H1 (cell line): ENCODE data around the gene SLMAP. TPM values are rescaled to one million over a fixed set of nuclear protein-coding genes. Genes with fewer than 3 reads are reported as not detected.

Source experiments
- CTCF ChIA-PET: fragments of 300-600 bp; sonication (Branson Sonifier 250); formaldehyde crosslinking; loops from one replicate; lab custom pipeline; 2021; ENCODE audit not compliant: partially characterized antibody; lab: Charles Lee
- POLR2A ChIA-PET: fragments of 300-600 bp; sonication (Branson Sonifier 250); formaldehyde crosslinking; loops from one replicate; lab custom pipeline; 2021; ENCODE audit warnings: inconsistent platforms; ENCODE audit not compliant: partially characterized antibody; lab: Charles Lee
- DNase-seq, 2 experiments: peaks; one replicate each; pipeline versions ENCODE4 v3.0.0 to v3.0.0-alpha.2; 2010 to 2022; ENCODE audit warnings: low spot score in 2 of 2, low read depth in 1 of 2, mixed read lengths in 1 of 2
- FAIRE-seq: peaks from 2 replicates; lab custom pipeline; 2011; peaks lifted over from hg19 to GRCh38; lab: Jason Lieb, UNC
- H2AFZ ChIP-seq: 2 replicates; pipeline ENCODE4 v1.8.1; 2012; ENCODE audit warnings: low read length, inconsistent platforms
- H2AK5ac ChIP-seq: 2 replicates; pipeline ENCODE4 v1.6.1; 2013; ENCODE audit warnings: low read depth, low read length
- H2BK120ac ChIP-seq: replicated peaks from 2 replicates; pipeline ENCODE3; 2013; ENCODE audit warnings: low read depth, low read length, inconsistent platforms
- H2BK12ac ChIP-seq: 2 replicates; pipeline ENCODE4 v1.6.1; 2013; ENCODE audit warnings: low read depth, low read length
- H2BK15ac ChIP-seq: 2 replicates; pipeline ENCODE4 v1.6.1; 2013; ENCODE audit warnings: low read length
- H2BK20ac ChIP-seq: 2 replicates; pipeline ENCODE4 v1.6.1; 2013; ENCODE audit warnings: low read length
- H2BK5ac ChIP-seq: 2 replicates; pipeline ENCODE4 v1.6.1; 2013; ENCODE audit warnings: low read depth, low read length
- H3K14ac ChIP-seq: 2 replicates; pipeline ENCODE4 v1.6.1; 2013; ENCODE audit warnings: inconsistent platforms; ENCODE audit not compliant: insufficient read length
- H3K18ac ChIP-seq: 2 replicates; pipeline ENCODE4 v1.6.1; 2013; ENCODE audit warnings: low read length; ENCODE audit errors: extremely low read depth
- H3K23ac ChIP-seq: 2 replicates; pipeline ENCODE4 v1.6.1; 2013; ENCODE audit warnings: inconsistent platforms; ENCODE audit not compliant: insufficient read length
- H3K23me2 ChIP-seq: 2 replicates; pipeline ENCODE4 v1.6.1; 2013; ENCODE audit warnings: low read depth, low read length
- H3K27ac ChIP-seq: 2 replicates; pipeline ENCODE4 v1.6.1; 2011; ENCODE audit warnings: low read depth, low read length, inconsistent platforms
- H3K27me3 ChIP-seq, 4 experiments: replicated peaks in 1 of 4; 1 replicate in 1 of 4; 2 replicates in 3 of 4; pipeline versions ENCODE4 v1.6.1 to v1.8.1; 2011 to 2013; ENCODE audit warnings: low read length in 3 of 4, mild to moderate bottlenecking in 3 of 4, inconsistent platforms in 2 of 4, mixed read lengths in 2 of 4, moderate library complexity in 1 of 4; ENCODE audit not compliant: control insufficient read depth in 3 of 4, insufficient read depth in 3 of 4; ENCODE audit errors: extremely low read depth in 1 of 4
- H3K36me3 ChIP-seq, 4 experiments: 2 replicates each; pipeline versions ENCODE4 v1.6.1 to v1.8.1; 2011 to 2013; ENCODE audit warnings: mild to moderate bottlenecking in 4 of 4, low read length in 3 of 4, moderate library complexity in 2 of 4, control low read depth in 1 of 4, inconsistent platforms in 1 of 4; ENCODE audit not compliant: insufficient read depth in 4 of 4, control insufficient read depth in 2 of 4
- H3K4ac ChIP-seq: replicated peaks from 2 replicates; pipeline ENCODE3; 2013; ENCODE audit warnings: low read length, low read depth, mixed read lengths, inconsistent platforms; ENCODE audit not compliant: insufficient read length
- H3K4me1 ChIP-seq, 4 experiments: replicated peaks in 1 of 4; 1 replicate in 1 of 4; 2 replicates in 3 of 4; pipeline versions ENCODE4 v1.6.1 to v1.8.1; 2011 to 2013; ENCODE audit warnings: low read length in 3 of 4, inconsistent platforms in 2 of 4, mixed read lengths in 1 of 4; ENCODE audit not compliant: insufficient read depth in 4 of 4, control insufficient read depth in 3 of 4
- H3K4me2 ChIP-seq, 2 experiments: 2 replicates each; pipeline versions ENCODE4 v1.6.1 to v1.8.1; 2011 to 2013; ENCODE audit warnings: low read depth in 2 of 2, low read length in 2 of 2, control low read depth in 1 of 2, inconsistent platforms in 1 of 2, mild to moderate bottlenecking in 1 of 2; ENCODE audit not compliant: insufficient read depth in 1 of 2
- H3K4me3 ChIP-seq, 4 experiments: fragments of 200-600, 300-600 bp in 1 of 4; sonication (generic), shearing (Covaris generic), sonication (Bioruptor Twin) in 1 of 4; 2 replicates each; pipeline versions ENCODE4 v1.5.1 to v1.8.1; 2011 to 2016; ENCODE audit warnings: low read length in 4 of 4, low read depth in 3 of 4, control low read depth in 2 of 4, inconsistent platforms in 2 of 4, mild to moderate bottlenecking in 2 of 4, mixed read lengths in 1 of 4, moderate library complexity in 1 of 4; ENCODE audit not compliant: insufficient read depth in 2 of 4; ENCODE audit errors: extremely low read depth in 1 of 4
- H3K56ac ChIP-seq: replicated peaks from 2 replicates; pipeline ENCODE3; 2013; ENCODE audit warnings: low read depth, mild to moderate bottlenecking, mixed read lengths, low read length, inconsistent platforms; ENCODE audit not compliant: insufficient read length
- H3K79me1 ChIP-seq: 2 replicates; pipeline ENCODE4 v1.6.1; 2013; ENCODE audit warnings: low read depth, low read length, control low read depth
- H3K79me2 ChIP-seq, 2 experiments: 2 replicates each; pipeline versions ENCODE4 v1.6.1 to v1.8.1; 2012 to 2013; ENCODE audit warnings: low read length in 2 of 2, mild to moderate bottlenecking in 2 of 2, inconsistent platforms in 1 of 2; ENCODE audit not compliant: insufficient read depth in 2 of 2, control insufficient read depth in 1 of 2
- H3K9ac ChIP-seq, 4 experiments: replicated peaks in 1 of 4; 1 replicate in 1 of 4; 2 replicates in 3 of 4; pipeline versions ENCODE4 v1.6.1 to v1.8.1; 2011 to 2013; ENCODE audit warnings: low read depth in 3 of 4, low read length in 3 of 4, control low read depth in 2 of 4, mild to moderate bottlenecking in 2 of 4, moderate library complexity in 2 of 4, inconsistent platforms in 1 of 4; ENCODE audit errors: extremely low read depth in 1 of 4
- H3K9me3 ChIP-seq, 2 experiments: 2 replicates each; pipeline versions ENCODE4 v1.6.1 to v1.8.1; 2012 to 2013; ENCODE audit warnings: mild to moderate bottlenecking in 2 of 2, moderate library complexity in 2 of 2, control low read depth in 1 of 2, inconsistent platforms in 1 of 2, low read depth in 1 of 2, low read length in 1 of 2, mixed read lengths in 1 of 2; ENCODE audit not compliant: insufficient read depth in 2 of 2
- H4K20me1 ChIP-seq, 2 experiments: replicated peaks in 1 of 2; 2 replicates each; pipeline versions ENCODE3 to v1.8.1; 2011 to 2013; ENCODE audit warnings: inconsistent platforms in 2 of 2, low read length in 2 of 2, mild to moderate bottlenecking in 1 of 2; ENCODE audit not compliant: insufficient read depth in 2 of 2, control insufficient read depth in 1 of 2
- H4K5ac ChIP-seq: 2 replicates; pipeline ENCODE4 v1.6.1; 2013; ENCODE audit warnings: low read length, low read depth, mixed read lengths, inconsistent platforms; ENCODE audit not compliant: insufficient read length
- H4K8ac ChIP-seq: 2 replicates; pipeline ENCODE4 v1.8.0; 2013; ENCODE audit warnings: mild to moderate bottlenecking, moderate library complexity, low read length, inconsistent platforms; ENCODE audit not compliant: insufficient read depth; ENCODE audit errors: extremely low read depth
- H4K91ac ChIP-seq: replicated peaks from 2 replicates; pipeline ENCODE3; 2013; ENCODE audit warnings: low read length, mixed read lengths, inconsistent platforms; ENCODE audit not compliant: insufficient read length
- BCL11A ChIP-seq, 2 experiments: IDR thresholded peaks; one replicate each; pipeline ENCODE4 v1.6.1; 2011; ENCODE audit warnings: low read depth in 2 of 2, low read length in 2 of 2, mild to moderate bottlenecking in 2 of 2
- BRCA1 ChIP-seq: IDR thresholded peaks from 2 replicates; pipeline ENCODE4 v1.6.1; 2012; ENCODE audit warnings: low read depth, low read length, improper control_type of control experiment
- CHD2 ChIP-seq: IDR thresholded peaks from 2 replicates; pipeline ENCODE4 v1.6.1; 2012; ENCODE audit warnings: low read length, improper control_type of control experiment
- CTBP2 ChIP-seq: IDR thresholded peaks from 2 replicates; pipeline ENCODE4 v1.7.0; 2011; ENCODE audit warnings: borderline replicate concordance, mild to moderate bottlenecking, moderate library complexity, mixed read lengths, low read length; ENCODE audit not compliant: insufficient read depth, insufficient read length
- HDAC2 ChIP-seq, 2 experiments: fragments of 300-600 bp in 1 of 2; sonication (generic) in 1 of 2; IDR thresholded peaks; 2 replicates each; pipeline ENCODE4 v1.6.1; 2011 to 2012; ENCODE audit warnings: low read depth in 2 of 2, low read length in 2 of 2, mild to moderate bottlenecking in 2 of 2, moderate library complexity in 2 of 2, borderline replicate concordance in 1 of 2, inconsistent platforms in 1 of 2
- JUN ChIP-seq: IDR thresholded peaks from 2 replicates; pipeline ENCODE4 v1.6.1; 2011; ENCODE audit warnings: low read depth, mild to moderate bottlenecking, improper control_type of control experiment, low read length
- JUND ChIP-seq: IDR thresholded peaks from 2 replicates; pipeline ENCODE4 v1.6.1; 2011; ENCODE audit warnings: mild to moderate bottlenecking, improper control_type of control experiment, low read length
- NRF1 ChIP-seq: IDR thresholded peaks from 2 replicates; pipeline ENCODE4 v1.6.1; 2011; ENCODE audit warnings: mild to moderate bottlenecking, low read depth, low read length, improper control_type of control experiment
- POLR2AphosphoS5 ChIP-seq: IDR thresholded peaks from 2 replicates; pipeline ENCODE4 v1.6.1; 2011; ENCODE audit warnings: low read depth, low read length
- SP2 ChIP-seq: IDR thresholded peaks from 2 replicates; pipeline ENCODE4 v1.6.1; 2012; ENCODE audit warnings: mild to moderate bottlenecking, low read length, inconsistent platforms
- TCF12 ChIP-seq: IDR thresholded peaks from 2 replicates; pipeline ENCODE4 v1.6.1; 2011; ENCODE audit warnings: low read depth, mild to moderate bottlenecking, low read length
- WGBS, 2 experiments: shearing (Covaris generic) in 1 of 2; methylation state at CpG; one replicate each; pipeline versions ENCODE4 v1.1.6 to v1.1.7; 2013 to 2015; ENCODE audit warnings: low lambda C conversion rate in 2 of 2, mixed read lengths in 2 of 2, inconsistent platforms in 1 of 2, low coverage in 1 of 2, missing lambda C conversion rate in 1 of 2; ENCODE audit not compliant: insufficient replicate concordance in 2 of 2, insufficient coverage in 1 of 2, insufficient read length in 1 of 2; ENCODE audit errors: extremely low coverage in 1 of 2, missing lambda C conversion rate in 1 of 2; 5-methylcytosine and 5-hydroxymethylcytosine counted together
- polyA plus RNA-seq, 7 experiments: library from polyadenylated mRNA; depleted of rRNA in 3 of 7; stranded (reverse) in 5 of 7; unstranded in 2 of 7; fragments of >200 nt in 5 of 7; fragments of 200-250 nt in 2 of 7; gene quantifications; 1 replicate in 5 of 7; 2 replicates in 1 of 7; 4 replicates in 1 of 7; pipeline versions ENCODE4 v1.2.1 to v1.2.3, GENCODE V29; 2011 to 2013; ENCODE audit warnings: missing spikeins in 2 of 7, mixed read lengths in 2 of 7
- total RNA-seq: library from RNA; stranded (reverse); fragmentation: NEBNext Ultra II Directional; extraction: Animal tissue kit (Norgen Biotek cat#: 25700); gene quantifications from 2 replicates; pipeline ENCODE4 v1.2.1, GENCODE V29; 2021

SLMAP gene
- total and polyA plus RNA-seq, 2 of the 8 experiments (the other 6 are each of a cell fraction or from before 2014, with no cell fraction given), result 13.6 to 70.4 TPM

DNA sequence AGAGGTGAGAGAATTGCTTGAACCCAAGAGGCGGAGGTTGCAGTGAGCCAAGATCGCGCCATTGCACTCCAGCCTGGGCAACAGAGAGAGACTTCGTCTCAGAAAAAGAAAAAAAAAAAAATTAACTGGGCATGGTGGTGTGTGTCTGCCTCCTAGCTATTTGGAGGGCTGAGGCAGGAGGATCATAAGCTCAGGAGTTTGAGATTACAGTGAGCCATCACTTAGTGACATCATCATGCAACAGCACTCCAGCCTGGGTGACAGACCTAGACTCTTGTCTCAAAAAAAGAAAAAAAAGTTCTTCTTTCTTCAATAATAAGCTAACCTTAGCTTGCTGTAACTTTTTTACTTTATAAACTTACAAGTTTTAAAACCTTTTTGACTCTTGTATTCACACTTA is 99.8 kb downstream of the SLMAP start:
- H2BK12ac ChIP-seq, result no peak overlapping the region
- H3K4me3 ChIP-seq, result no peak overlapping the region
- H3K14ac ChIP-seq, result no peak overlapping the region
- H3K9me3 ChIP-seq, result no peaks in the 10 kb centered on the region
- TF ChIP-seq POLR2AphosphoS5 (no peak), BRCA1 (no peak), TCF12 (no peak), HDAC2 (IDR thresholded peaks at IDR 0.05; ENCODE audit: borderline replicate concordance in 1 of 2, low read depth in 2 of 2, low read length in 2 of 2) (no peak), CHD2 (no peak), JUN (no peak), SP2 (no peak), JUND (no peak), CTBP2 (no peak), NRF1 (no peak), BCL11A (IDR thresholded peaks at IDR 0.05; ENCODE audit: low read depth in 2 of 2, low read length in 2 of 2) (no peak)
- TF ChIP-seq, all 59 proteins: peak for 0
- Histone ChIP-seq H3K27me3 (no peaks in the 10 kb centered on the region), H2BK5ac (no peak overlapping the region), H3K9ac (no peak overlapping the region), H3K23me2 (no peaks in the 10 kb centered on the region), H3K4ac (no peak overlapping the region), H2AFZ (no peak overlapping the region), H3K18ac (no peak overlapping the region), H2BK120ac (no peak overlapping the region), H3K4me2 (no peak overlapping the region), H3K23ac (no peak overlapping the region), H3K56ac (no peak overlapping the region), H3K36me3 (peaks cover 0 to 10% (median 0%) of the 10 kb centered on the region in 4 experiments; a peak in 3 of 8 replicates), H2BK15ac (no peak overlapping the region), H4K20me1 (no peaks in the 10 kb centered on the region), H2AK5ac (no peak overlapping the region), H4K5ac (no peak overlapping the region), H3K79me1 (no peaks in the 10 kb centered on the region), H4K8ac (no peak overlapping the region), H3K27ac (no peak overlapping the region), H2BK20ac (no peak overlapping the region), H3K79me2 (no peaks in the 10 kb centered on the region), H3K4me1 (no peaks in the 10 kb centered on the region), H4K91ac (no peak overlapping the region)
- POLR2A ChIA-PET, result interaction anchor here (0.6 kb wide), 1 partner anchor 10 kb away, joined by 4 read pairs; no protein-coding TSS in a partner anchor
- no peak for FAIRE-seq
- no peak for DNase-seq
- 85% methylated on average over 4 of the region's 4 CpGs; no CpG with 5 or more reads in 1 of the 2 experiments for WGBS, 2 experiments
- CTCF ChIA-PET, result interaction anchor here (0.6 to 2.8 kb wide), 24 partner anchors 10 to 458 kb away, joined by 3 to 11 read pairs (median 4); partner anchors contain the start of gene PDE12
